Lung microvascular endothelial cell (primary cell): Measurements from ENCODE around the gene KRT9. TPM values are rescaled to one million over a fixed set of nuclear protein-coding genes. Genes with fewer than 3 reads are reported as not detected.

ENCODE experiments used
- total RNA-seq: library from RNA; depleted of rRNA; stranded (reverse); fragments of >200 nt; gene quantifications from 2 replicates; pipeline ENCODE4 v1.2.1, GENCODE V29; 2014

KRT9 gene
- total RNA-seq, 1 donor from 2014 or later = not detected

Other genes with a start within 250 kb of the KRT9 start
- not detected in 2 replicates for gene KRT33A, start 221.2 kb downstream of the KRT9 start, total RNA-seq
- not detected in 2 replicates for gene KRT33B, start 202.2 kb downstream of the KRT9 start, total RNA-seq
- not detected in 2 replicates for gene KRT34, start 189.8 kb downstream of the KRT9 start, total RNA-seq
- not detected in 2 replicates for gene KRT31, start 174.5 kb downstream of the KRT9 start, total RNA-seq
- gene KRT37, start 147.5 kb downstream of the KRT9 start, total RNA-seq = not detected in 2 replicates
- not detected in 2 replicates for gene KRT38, start 131.1 kb downstream of the KRT9 start, total RNA-seq
- not detected in 2 replicates for gene KRT32, start 104.7 kb downstream of the KRT9 start, total RNA-seq
- not detected in 2 replicates for gene KRT35, start 90.9 kb downstream of the KRT9 start, total RNA-seq
- not detected in 2 replicates for gene KRT36, start 82.1 kb downstream of the KRT9 start, total RNA-seq
- under 0.01 TPM in 1 of 2 replicates, not detected in the other for gene KRT13, start 66.4 kb downstream of the KRT9 start, total RNA-seq
- gene KRT15, start 53.2 kb downstream of the KRT9 start, total RNA-seq = 0.20 and 1.5 TPM in 2 replicates
- 2.8 and 13.1 TPM in 2 replicates for gene KRT19, start 43.8 kb downstream of the KRT9 start, total RNA-seq
- gene KRT14, start 14.8 kb upstream of the KRT9 start, total RNA-seq = not detected in 2 replicates
- not detected in 2 replicates for gene KRT16, start 40.7 kb upstream of the KRT9 start, total RNA-seq
- gene KRT17, start 52.5 kb upstream of the KRT9 start, total RNA-seq = 0.22 TPM in 1 of 2 replicates, not detected in the other
- 41.2 and 82.5 TPM in 2 replicates for gene EIF1, start 116.8 kb upstream of the KRT9 start, total RNA-seq
- not detected in 2 replicates for gene GAST, start 140.3 kb upstream of the KRT9 start, total RNA-seq
- gene HAP1, start 162.6 kb upstream of the KRT9 start, total RNA-seq = under 0.01 and 0.20 TPM in 2 replicates
- 216 and 333 TPM in 2 replicates for gene JUP, start 214.7 kb upstream of the KRT9 start, total RNA-seq
- gene P3H4, start 239.9 kb upstream of the KRT9 start, total RNA-seq = 41.8 and 51.2 TPM in 2 replicates
- gene FKBP10, start 240.9 kb upstream of the KRT9 start, total RNA-seq = 95.7 and 106 TPM in 2 replicates